Adipose tissue (tissue), 3 donors: ENCODE data around the gene RADIL. TPM values are rescaled to one million over a fixed set of nuclear protein-coding genes. Genes with fewer than 3 reads are reported as not detected.

ENCODE experiments used
- H3K27ac ChIP-seq: one replicate; pipeline ENCODE4 v1.5.1; 2013; ENCODE audit warnings: low read depth, low read length
- WGBS, 3 donors: extraction: QIAGEN DNeasy Blood & Tissue Kit; methylation state at CpG; one replicate each; pipeline ENCODE4 v1.1.7; 2013; 5-methylcytosine and 5-hydroxymethylcytosine counted together
- polyA plus RNA-seq, 3 donors: library from polyadenylated mRNA; stranded (reverse); fragments of 200-250 nt; gene quantifications; one replicate each; pipeline ENCODE4 v1.2.3, GENCODE V29; 2013
- donor health status: healthy with polysubstance abuse.
- donor health status: Bipolar disorder and iron deficiency.
- donor health status: healthy.

The RADIL gene
- polyA plus RNA-seq, 3 donors, result 1.9 to 6.2 (median 3.2) TPM

DNA sequence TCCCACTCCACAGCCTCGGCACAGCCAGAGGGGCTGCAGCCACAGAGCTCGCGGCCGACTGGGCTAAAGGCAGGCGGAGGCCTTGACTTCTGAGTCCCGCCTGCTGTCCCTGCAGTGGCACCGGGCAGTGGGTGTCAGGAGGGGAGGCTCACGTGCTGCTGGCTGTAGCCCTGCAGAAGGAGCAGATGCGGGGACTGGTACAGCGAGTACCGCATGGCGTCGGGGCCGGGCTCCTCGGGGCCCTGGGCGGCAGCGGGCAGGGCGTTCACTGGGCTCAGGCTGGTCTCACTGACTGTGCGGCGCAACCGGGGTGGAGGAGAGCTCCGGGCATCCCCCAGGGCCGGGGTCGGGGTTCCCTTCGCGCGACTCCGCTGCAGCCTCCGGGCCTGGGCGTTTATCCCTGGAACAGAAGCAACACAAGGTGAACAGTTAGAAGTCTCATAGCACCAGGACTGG is 47.3 kb downstream of the RADIL start:
- WGBS, 3 donors, result 89 to 94% (median 93%) methylated on average over 22 to 30 of the region's 30 CpGs

DNA sequence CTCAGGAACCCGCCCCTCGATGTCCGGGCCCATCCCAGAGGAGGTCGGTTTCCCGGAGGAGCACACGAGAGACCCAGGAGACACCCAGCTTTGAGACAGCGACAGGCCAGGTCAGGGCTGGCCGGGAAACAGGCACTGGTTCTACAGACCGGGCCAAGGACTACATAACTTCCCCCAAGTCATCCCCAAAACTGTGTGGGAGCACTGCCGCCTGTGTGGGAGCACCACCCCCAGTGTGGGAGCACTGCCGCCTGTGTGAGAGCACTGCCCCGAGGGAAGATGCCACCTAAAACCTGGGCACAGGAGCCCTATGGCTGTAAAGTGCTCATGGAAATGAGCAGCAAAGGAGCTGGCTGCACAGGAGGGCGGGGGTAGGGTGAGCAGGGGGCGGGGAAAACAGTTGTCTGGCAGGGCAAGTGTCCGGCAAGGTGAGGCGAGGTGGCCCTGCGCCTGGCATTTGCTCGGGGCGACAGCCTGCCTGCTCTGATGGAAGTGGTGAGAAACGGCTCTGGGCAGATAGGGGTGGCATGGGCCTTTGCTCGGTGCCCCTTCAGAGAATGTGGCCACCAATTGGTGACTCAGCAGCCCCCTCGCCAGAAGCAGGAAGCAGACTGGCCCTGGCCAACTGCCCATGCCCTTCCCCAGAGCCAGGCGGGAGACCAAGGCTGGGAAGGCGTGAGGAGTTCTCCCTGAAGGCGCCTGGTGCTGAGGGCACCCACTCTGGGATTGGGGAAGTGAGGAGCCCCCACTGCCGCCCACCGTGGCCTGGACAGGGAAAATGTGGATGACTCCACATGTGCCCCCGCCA is 47.9 kb downstream of the RADIL start:
- no peak overlapping the region for H3K27ac ChIP-seq
- WGBS, 3 donors, result 71 to 89% (median 87%) methylated on average over 28 of the region's 28 CpGs

More for the DNA sequence above, 47.3 kb downstream of the RADIL start:
- H3K27ac ChIP-seq, result no peak overlapping the region

DNA sequence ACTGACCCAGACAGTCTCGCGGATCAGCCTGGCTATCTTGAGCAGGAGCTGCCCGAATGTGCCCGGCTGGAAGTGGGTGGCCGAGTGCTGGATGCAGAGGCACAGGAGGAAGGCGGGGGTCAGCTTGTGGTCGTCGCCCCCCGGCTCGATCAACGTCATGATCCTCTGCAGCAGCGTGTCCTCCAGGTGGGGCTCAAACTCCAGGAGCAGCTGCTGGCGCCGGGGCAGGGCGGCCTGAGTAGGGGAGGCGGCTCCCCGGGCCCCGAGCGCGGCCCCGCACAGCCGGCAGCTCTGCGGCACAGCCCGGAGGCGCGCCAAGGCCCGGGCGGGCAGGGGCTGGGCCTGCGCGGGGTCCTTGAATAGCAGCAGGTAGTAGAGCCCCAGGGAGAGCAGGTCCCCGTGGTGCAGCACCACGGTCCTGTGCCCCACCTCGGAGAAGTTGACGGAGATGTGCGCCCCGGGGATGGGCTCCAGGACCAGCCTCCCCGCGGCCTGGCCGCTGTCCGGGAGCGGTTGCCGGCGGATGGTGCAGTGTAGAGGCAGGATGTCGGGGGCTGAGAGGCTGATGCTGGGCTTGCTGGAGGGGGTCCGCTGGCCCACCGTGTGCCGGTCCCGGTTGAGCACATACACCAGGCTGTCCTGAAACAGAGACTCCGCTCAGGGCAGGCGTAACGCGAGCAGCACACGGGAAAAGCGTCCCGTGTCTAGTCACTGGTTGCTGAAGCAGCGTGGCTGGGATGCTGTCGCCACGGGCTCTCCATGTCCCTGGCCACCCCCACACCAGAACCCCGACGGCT is 48.7 kb downstream of the RADIL start:
- H3K27ac ChIP-seq, result no peak overlapping the region
- WGBS, 3 donors, result 94 to 96% (median 95%) methylated on average over 51 to 60 of the region's 60 CpGs

DNA sequence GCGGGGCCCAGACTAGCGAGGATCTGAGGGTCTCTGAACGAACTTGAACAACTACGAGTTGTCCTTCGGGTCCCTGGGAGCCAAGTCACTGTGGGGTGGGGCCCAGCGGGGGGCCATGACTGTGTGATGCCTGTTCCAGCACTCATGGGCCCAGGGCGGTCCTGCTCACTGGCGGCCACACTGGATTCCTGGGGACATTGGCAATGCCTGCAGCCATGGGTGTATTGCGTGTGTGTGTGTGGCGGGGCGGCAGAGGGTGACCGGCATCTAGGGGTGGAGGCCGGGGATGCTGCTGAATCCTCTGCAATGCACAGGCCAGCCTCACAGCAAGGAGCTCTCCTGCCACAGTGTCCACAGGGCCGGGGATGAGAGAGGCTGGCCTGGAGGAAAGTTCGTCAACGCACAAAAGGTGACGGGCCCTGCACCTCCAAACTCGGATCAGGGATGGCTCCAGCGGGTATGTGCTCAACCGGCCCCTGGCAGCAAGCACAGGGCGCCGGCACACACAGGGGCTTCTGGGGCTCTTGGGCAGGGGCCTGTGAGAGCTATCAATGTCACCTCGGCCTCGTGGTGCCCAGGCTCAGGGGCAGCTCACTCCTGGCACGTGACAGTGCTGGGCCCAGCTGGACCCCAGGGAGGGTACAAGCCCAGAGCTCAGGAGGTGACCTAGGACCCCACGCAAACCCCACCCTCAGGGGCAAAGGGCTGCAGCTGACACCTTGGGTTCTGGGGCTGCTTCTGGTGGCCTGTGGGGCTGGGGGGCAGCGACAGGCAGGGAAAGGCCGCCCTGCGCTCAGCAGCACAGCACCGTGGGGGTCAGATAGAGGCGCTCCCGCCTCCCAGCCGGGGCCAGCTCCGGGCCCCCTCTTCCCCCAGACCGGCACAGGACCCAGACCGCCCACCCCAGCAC is 49.6 kb downstream of the RADIL start:
- H3K27ac ChIP-seq, result no peak overlapping the region
- 77 to 84% (median 83%) methylated on average over 31 to 36 of the region's 36 CpGs for WGBS, 3 donors

DNA sequence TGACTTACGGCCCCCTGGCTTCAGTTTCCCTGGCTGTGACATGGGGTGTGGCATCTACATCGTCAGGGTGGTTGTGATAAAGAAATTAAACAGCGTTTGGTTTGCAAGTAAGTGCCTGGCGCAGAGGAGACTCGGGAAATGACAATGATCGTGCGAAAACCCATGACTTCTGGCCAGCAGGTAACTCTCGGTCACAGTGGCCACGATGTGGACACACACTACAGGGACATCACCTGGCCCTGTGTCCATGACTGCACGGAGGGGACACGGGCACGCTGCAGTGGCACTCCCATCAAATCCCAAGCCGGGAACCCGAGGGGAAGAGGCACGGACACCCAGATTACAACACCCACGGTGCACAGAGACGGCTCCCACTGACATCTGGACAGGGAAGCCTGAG is 50.3 kb downstream of the RADIL start:
- H3K27ac ChIP-seq, result no peak overlapping the region
- WGBS, 3 donors, result 87 to 89% (median 88%) methylated on average over 17 of the region's 17 CpGs

DNA sequence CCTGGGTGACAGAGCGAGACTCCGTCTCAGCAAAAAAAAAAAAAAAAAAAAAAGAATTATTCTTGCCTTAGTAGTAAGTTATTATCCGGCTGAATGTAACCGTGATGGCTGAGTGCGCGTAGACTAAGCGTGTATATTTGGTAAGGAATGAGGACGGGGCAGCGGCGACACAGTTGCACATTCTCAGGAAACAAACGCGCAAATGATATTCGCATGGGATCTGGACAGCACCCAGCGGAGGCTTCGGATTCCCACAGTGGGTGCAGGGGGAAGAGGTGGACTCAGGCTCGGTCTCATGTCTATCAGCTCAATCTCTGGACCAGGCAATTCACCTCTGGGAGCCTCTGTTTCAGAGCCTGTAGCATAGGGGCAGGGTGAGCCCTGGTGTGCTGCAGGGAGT is 50.8 kb downstream of the RADIL start:
- H3K27ac ChIP-seq, result no peak overlapping the region
- WGBS, 3 donors, result 94 to 95% (median 95%) methylated on average over 16 of the region's 16 CpGs

DNA sequence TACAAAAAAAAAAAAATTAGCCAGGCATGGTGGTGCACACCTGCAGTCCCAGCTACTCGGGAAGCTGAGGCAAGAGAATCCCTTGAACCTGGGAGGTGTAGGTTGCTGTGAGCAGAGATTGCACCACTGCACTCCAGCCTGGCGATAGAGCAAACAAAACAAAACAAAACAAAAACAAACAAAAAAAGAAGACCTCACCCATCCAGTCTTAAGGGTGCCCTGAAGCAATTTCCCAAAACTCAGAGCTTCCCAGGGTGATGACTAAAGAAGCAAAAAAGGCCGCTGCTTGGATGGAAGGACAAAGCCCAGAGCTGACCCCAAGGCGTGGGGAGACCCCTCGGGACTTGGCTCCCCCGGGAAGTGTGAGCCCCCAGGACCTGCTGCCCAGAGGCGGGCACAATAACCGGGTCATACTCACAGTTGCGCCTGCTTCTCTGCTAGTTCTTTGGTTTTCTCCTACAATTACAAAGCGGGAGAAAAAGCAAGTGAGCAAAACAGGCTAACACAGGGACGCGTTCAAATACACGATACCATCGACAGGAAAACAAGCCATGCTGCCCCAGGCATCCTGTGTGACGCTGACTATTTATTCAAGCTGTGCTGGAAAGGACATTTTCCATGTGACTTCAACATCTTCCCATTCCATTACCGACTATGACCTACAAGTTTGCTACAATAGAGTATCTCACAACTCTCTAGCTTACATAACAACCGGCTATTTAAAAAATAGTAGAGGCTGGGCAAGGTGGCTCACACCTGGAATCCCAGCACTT is 51.6 kb downstream of the RADIL start:
- H3K27ac ChIP-seq, result no peak overlapping the region
- 76 to 83% (median 82%) methylated on average over 17 of the region's 17 CpGs for WGBS, 3 donors

DNA sequence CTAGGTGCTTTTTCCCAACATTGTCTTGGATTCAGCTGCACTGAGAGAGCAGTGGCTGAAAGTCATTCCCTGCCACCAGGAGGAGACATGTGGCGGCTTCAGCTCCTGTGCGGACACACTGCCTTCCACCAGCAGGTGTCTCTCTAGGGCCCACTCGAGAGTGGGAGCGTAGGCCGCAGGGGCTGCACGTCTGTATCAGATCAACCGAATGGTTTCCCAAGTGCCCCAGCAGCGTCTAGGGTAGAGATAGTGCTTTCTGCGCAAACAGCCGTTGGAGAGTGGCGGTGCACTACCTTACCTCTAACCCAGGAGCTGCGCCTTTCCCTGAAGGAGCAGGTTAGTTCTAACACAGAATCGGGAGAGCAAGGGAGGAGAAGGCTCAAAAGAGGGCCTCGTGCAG is 53.3 kb downstream of the RADIL start:
- no peak overlapping the region for H3K27ac ChIP-seq
- WGBS, 3 donors, result 34 to 40% (median 38%) methylated on average over 14 of the region's 14 CpGs

DNA sequence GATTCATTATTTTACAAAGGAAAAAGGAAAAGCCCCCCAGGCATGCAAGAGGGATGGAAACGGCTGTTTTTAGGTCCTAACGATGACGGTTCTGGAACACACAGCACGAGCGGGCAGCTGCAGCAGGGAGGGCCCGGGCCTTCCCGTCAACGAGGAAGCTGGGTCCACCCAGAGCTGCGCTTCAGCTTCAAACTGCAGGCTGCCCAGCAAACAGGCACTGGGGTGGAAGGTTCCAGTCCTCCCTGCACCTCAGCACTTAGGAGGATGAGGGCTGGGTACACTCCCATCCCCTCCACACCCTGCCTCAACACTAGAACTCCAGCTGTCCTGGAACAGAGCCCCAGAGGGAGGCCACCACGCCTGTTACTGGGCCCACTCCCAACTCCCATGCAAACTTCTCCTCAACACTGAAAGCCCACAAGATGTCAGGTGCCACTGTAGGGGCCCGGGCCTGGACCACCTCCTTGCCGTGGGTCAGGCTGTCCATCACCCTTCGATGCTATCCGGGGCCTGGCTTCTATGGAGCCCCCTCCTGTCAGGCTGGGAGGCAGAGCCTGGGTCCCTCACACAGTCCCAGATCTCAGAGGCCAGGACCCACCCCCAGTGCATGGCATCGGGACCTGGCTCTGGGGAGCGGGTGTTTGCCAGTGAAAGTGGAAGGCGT is 54.7 kb downstream of the RADIL start:
- no peak overlapping the region for H3K27ac ChIP-seq
- WGBS, 3 donors, result 81 to 90% (median 81%) methylated on average over 17 of the region's 17 CpGs

DNA sequence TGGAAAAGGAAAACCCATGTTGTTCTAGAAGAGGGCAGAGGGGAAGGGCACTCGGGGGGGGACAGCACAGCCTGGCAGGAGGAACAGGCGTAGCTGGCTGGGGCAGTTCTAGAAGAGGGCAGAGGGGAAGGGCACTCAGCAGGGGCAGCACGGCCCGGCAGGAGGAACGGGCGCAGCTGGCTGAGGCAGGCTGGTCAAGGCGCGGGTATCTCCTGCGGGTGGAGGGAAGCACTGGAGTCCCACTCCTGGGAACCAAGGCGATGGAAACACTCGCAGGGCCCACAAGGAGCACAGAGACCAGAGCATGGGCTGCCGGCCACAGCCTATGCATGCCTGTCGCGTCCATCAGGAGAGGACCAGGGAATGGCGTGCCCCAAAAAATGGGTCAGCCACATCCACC is 58.4 kb downstream of the RADIL start:
- no peak overlapping the region for H3K27ac ChIP-seq
- 91 to 95% (median 93%) methylated on average over 15 of the region's 15 CpGs for whole genome bisulfite sequencing, 3 donors

DNA sequence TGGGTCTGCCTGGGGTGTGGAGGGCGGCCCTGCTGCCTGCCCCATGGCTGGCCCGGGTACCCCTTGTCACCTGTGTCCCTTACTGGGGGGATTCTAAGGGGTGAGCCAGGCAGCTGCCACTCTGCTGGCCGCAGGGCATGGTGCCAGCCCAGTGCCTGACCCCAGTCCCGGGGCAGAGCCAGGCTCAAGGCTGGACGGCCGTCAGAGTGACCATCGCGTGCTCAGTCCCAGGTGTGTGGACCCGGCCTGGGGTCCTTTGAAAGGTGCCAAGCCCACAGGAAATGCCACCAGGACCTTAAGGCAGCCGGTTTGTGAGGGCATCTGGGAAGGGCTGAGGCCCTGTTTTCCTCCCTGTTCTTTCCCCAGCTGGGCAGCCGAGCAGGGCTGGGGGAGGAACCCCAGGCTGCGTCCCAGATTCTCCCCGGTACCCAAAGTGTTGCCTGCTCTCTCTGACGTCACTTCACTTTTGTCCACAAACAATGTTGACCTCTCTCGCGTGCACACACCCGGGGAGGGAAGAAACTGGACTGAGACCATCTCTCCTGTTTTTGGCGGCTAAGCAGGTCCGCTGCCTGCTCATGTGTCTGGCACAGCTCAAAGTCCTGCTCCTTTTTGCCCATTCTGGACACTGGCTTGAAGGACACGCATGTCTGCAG is 59.3 kb downstream of the RADIL start:
- H3K27ac ChIP-seq, result no peak overlapping the region
- WGBS, 3 donors, result 79 to 83% (median 80%) methylated on average over 20 of the region's 20 CpGs

DNA sequence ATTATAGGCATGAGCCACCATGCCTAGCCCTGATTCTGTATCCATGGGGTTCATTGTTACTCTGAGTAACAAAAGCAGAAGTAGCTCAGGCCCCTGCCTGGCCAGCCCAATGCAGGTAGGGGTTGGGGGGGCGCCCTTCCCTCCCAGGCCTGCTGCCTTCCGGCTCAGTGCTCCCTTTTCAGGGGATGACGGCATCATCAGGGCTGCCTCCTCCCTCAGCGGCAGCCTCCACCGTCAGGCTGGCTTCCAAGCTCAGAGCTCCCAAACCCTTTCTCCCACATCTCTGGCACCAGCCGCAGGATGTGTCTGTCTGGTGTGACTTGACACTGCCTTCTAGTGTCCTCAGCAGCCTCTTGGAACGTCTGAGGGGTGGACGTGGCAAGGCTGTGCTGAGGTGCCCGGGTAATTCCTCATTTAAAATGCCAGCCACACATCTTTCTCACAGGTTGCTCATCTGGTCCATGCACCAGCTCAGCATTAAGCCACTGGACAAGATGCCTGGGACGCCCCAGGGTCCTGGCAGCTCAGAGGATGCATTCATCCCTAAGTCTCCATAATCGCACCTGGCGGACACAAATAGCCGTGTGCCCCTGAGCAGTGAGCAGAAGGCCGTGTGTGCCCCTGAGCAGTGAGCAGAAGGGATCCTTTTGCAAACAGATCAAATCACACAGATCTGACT is 59.9 kb downstream of the RADIL start:
- 62 to 70% (median 66%) methylated on average over 14 of the region's 14 CpGs for WGBS, 3 donors

DNA sequence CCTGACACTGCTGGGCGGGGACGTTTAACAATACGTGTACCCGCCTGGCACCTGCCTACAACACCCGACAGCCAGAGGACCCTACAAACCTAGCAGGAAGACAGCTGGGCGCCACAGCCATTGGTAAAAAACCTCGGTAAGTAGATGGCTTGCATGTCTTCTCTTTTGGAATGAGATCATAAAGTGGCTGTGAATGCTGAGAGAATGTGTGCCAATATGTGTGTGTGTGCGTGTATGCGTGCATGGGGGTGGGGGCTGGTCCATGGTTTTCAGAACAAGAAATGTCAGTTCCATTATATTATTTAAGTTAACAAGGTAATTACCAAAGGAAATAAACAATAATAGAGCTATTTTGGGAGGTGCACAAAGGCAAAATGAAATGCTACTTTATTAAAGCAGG is 60.8 kb downstream of the RADIL start:
- 76 to 88% (median 81%) methylated on average over 9 of the region's 9 CpGs for WGBS, 3 donors
- H3K27ac ChIP-seq, result no peak overlapping the region

More for the DNA sequence above, 59.9 kb downstream of the RADIL start:
- no peak overlapping the region for H3K27ac ChIP-seq

DNA sequence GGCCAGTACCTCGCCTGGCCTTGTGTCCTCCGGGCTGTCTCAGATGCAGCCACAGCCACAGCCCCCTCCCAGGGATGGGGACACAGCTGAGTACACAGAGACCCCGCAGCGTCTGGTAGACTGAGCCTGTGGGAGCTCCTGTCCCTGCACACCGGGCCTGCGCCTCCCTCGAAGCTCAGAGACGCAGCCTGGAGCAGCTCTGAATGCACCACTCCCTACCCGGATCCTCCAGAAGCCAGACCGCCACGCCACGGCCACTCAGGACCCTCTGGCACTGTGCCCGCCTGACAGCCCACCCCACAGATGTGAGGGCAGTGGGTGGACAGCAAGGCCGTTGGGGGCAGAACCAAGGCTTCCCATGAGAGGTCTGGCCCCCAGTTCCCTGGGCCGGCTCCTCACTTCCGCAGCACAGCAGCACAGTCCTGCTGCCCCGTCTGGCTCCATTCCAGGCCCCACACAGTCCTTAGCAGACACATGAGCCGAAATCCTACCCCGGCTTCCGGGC is 62.5 kb downstream of the RADIL start:
- 71 to 81% (median 76%) methylated on average over 19 to 20 of the region's 20 CpGs for WGBS, 3 donors
- no peak overlapping the region for H3K27ac ChIP-seq

DNA sequence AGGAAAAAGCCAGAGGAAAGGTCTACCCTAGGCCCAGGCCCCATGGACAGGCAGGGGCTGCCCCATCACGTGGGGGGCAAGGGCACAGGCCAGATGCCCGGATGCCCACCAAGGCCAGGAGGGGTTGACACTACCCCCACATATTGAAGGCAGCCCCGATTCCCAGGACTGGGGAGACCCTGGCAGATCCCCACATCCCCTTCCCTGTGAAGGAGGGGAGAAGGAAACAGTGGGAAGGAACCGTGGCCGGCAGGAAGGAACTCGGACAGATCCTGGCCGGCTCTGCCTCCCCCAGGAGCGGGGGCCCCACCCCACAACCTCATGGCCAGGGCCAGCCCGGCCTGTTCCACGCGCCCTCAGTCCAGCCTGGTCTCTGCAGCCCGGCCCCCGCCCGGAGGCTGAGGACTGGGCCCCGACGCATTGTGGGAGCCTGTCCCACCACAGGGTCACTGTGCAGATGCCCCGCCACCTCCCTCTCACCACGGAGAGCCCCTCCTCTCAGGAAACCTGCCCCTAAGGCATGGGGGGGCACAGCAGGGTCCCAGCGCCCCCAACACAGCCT is 63.0 kb downstream of the RADIL start:
- H3K27ac ChIP-seq, result no peak overlapping the region
- WGBS, 3 donors, result 51 to 76% (median 54%) methylated on average over 16 to 19 of the region's 19 CpGs
